Measurements from ENCODE around the gene LYRM2. TPM values are rescaled to one million over a fixed set of nuclear protein-coding genes. Genes with fewer than 3 reads are reported as not detected.

LYRM2 gene
- total RNA-seq, 1 experiment from 2014 or later, result 26.3 TPM

- no TSS peak for BruUV-seq (replicated peaks)
- Histone ChIP-seq H3K4me1 (ENCODE audit: control insufficient read depth in 1 of 2, insufficient read depth in 2 of 2, low read length in 2 of 2) (no peaks in the 10 kb centered on the region), H3K27ac (ENCODE audit: low read depth, low read length) (no peak overlapping the region), H4K20me1 (ENCODE audit: insufficient read depth) (no peaks in the 10 kb centered on the region), H3K9me3 (ENCODE audit: control insufficient read depth in 1 of 2, insufficient read depth in 1 of 2, low read depth in 1 of 2, low read length in 2 of 2) (no peaks in the 10 kb centered on the region), H3K79me2 (ENCODE audit: insufficient read depth, low read length) (no peaks in the 10 kb centered on the region), H3K9ac (ENCODE audit: low read length) (no peak overlapping the region), H2AFZ (ENCODE audit: low read depth, low read length, poor library complexity, severe bottlenecking) (no peak overlapping the region), H3K36me3 (ENCODE audit: control insufficient read depth in 1 of 2, insufficient read depth in 2 of 2, low read length in 2 of 2) (peaks cover 52% of the 10 kb centered on the region in 2 experiments), H3K4me3 (replicated peaks in 1 of 2; ENCODE audit: low read depth in 1 of 2, low read length in 2 of 2) (no peak overlapping the region), H3K27me3 (ENCODE audit: insufficient read depth, low read length) (no peaks in the 10 kb centered on the region), H3K4me2 (ENCODE audit: low read length) (no peak overlapping the region), H3K9me2 (ENCODE audit: insufficient read depth) (no peaks in the 10 kb centered on the region)
- ChIA-PET POLR2A (no interaction called here), RAD21 (ENCODE audit: low non-redundant PET in 1 of 2, low total read pairs in 2 of 2, uncharacterized antibody in 2 of 2, unreplicated experiment in 2 of 2) (no interaction called here), CTCF (no interaction called here)
- intact Hi-C loops (cut with micrococcal nuclease), result no loop called here
- DNase-seq (ENCODE audit: low read depth, low spot score), result no peak
- ATAC-seq, result no peak
- TF ChIP-seq JUND (IDR thresholded peaks at IDR 0.05) (no peak), SP1 (IDR thresholded peaks at IDR 0.05; ENCODE audit: low read depth) (no peak), POLR2AphosphoS5 (IDR thresholded peaks at IDR 0.05; ENCODE audit: low read depth, low read length) (no peak), EGR1 (IDR thresholded peaks at IDR 0.05; ENCODE audit: low read depth) (no peak), CTCF (IDR thresholded peaks at IDR 0.05 in 2 of 3, conservative IDR thresholded peaks at IDR 0.05 in 1 of 3; ENCODE audit: borderline replicate concordance in 1 of 3, insufficient read depth in 1 of 3, low read depth in 2 of 3, low read length in 2 of 3) (no peak), CEBPB (IDR thresholded peaks at IDR 0.05; ENCODE audit: low read depth) (no peak), ATF3 (IDR thresholded peaks at IDR 0.05) (no peak), YY1 (IDR thresholded peaks at IDR 0.05; ENCODE audit: extremely low read depth, insufficient replicate concordance, low read depth, low read length) (no peak), SRF (IDR thresholded peaks at IDR 0.05; ENCODE audit: low read depth) (no peak), ZFX (IDR thresholded peaks at IDR 0.05) (no peak), FOSL1 (IDR thresholded peaks at IDR 0.05; ENCODE audit: low read depth) (no peak), POLR2A (IDR thresholded peaks at IDR 0.05; ENCODE audit: borderline replicate concordance, extremely low read depth, insufficient read depth, insufficient read length) (no peak)
These were observed 30.5 kb upstream of the LYRM2 start for GRCh38 chr6:89669002-89669401.

Data from HCT116 (cell line).